Posterior vena cava (tissue), 2 donors: Measurements from ENCODE around the gene GFRA4. TPM values are rescaled to one million over a fixed set of nuclear protein-coding genes. Genes with fewer than 3 reads are reported as not detected.

Experiments
- DNase-seq: peaks from one replicate; pipeline ENCODE4 v3.0.0-alpha.2; 2020; ENCODE audit warnings: low spot score
- intact Hi-C, 2 donors: fragments of 100-400 bp; cut with DNase I; formaldehyde crosslinking; loops; one replicate each; pipeline versions ENCODE4 v1.14.1 to v1.14.2; 2022 to 2023
- total RNA-seq, 2 donors: library from RNA; stranded (reverse); fragmentation: NEBNext Ultra II Directional; extraction: Animal tissue kit (Norgen Biotek cat#: 25700); gene quantifications; one replicate each; pipeline ENCODE4 v1.2.1, GENCODE V29; 2021
- donor health status: DM: yes; HTN: yes; CAD: no.
- donor health status: DM: yes; HTN: yes; CAD: no.

Gene GFRA4
- total RNA-seq, 2 donors from 2014 or later, result not detected

- DNase-seq, result no peak
- intact Hi-C loops, result no loop called here
These were observed 15.9 kb upstream of the GFRA4 start for GRCh38 chr20:3678856-3679720.

- intact Hi-C loops, result no loop called here
- no peak for DNase-seq
These were observed 15.0 kb upstream of the GFRA4 start for GRCh38 chr20:3678198-3678597.

- intact Hi-C loops, result loop anchor here (2.0 kb wide), 2 partner anchors 33 to 73 kb away; no protein-coding TSS in a partner anchor
- DNase-seq, result no peak
These were observed 14.5 kb upstream of the GFRA4 start for GRCh38 chr20:3677733-3678132.

GRCh38 chr20:3674995-3675900 lies 12.0 kb upstream of the GFRA4 start:
- intact Hi-C loops, result no loop called here
- DNase-seq, result no peak

GRCh38 chr20:3674447-3674846 lies 11.2 kb upstream of the GFRA4 start:
- intact Hi-C loops, result no loop called here
- DNase-seq, result no peak

GRCh38 chr20:3673221-3674070 lies 10.2 kb upstream of the GFRA4 start:
- intact Hi-C loops, result no loop called here
- no peak for DNase-seq

- no peak for DNase-seq
- intact Hi-C loops, result no loop called here
These were observed 9.5 kb upstream of the GFRA4 start for GRCh38 chr20:3672547-3673171.

- no peak for DNase-seq
- intact Hi-C loops, result no loop called here
These were observed 8.9 kb upstream of the GFRA4 start for GRCh38 chr20:3671986-3672546.

- DNase-seq, result no peak
- intact Hi-C loops, result no loop called here
These were observed 7.7 kb upstream of the GFRA4 start for GRCh38 chr20:3670945-3671344.

GRCh38 chr20:3670511-3670910 lies 7.3 kb upstream of the GFRA4 start:
- intact Hi-C loops, result no loop called here
- no peak for DNase-seq

GRCh38 chr20:3669710-3670367 lies 6.6 kb upstream of the GFRA4 start:
- intact Hi-C loops, result loop anchor here in 1 of 2 donors (5.0 kb wide), 1 partner anchor 1018 kb away; the partner anchor contains the start of gene NOP56

GRCh38 chr20:3667434-3668037 lies 4.3 kb upstream of the GFRA4 start:
- intact Hi-C loops, result loop anchor here in 1 of 2 donors (5.0 kb wide), 1 partner anchor 1015 kb away; the partner anchor contains the start of gene NOP56
- no peak for DNase-seq

More at GRCh38 chr20:3669710-3670367, 6.6 kb upstream of the GFRA4 start:
- DNase-seq, result no peak

- intact Hi-C loops, result no loop called here
- no peak for DNase-seq
These were observed 659 bp upstream of the GFRA4 start for GRCh38 chr20:3663858-3664257.

GRCh38 chr20:3661814-3662665 lies 1.2 kb downstream of the GFRA4 start:
- intact Hi-C loops, result no loop called here
- DNase-seq, result no peak

- intact Hi-C loops, result no loop called here
- peak; percentile 74 for DNase-seq
These were observed 2.0 kb downstream of the GFRA4 start for GRCh38 chr20:3661060-3661813.
